Activated CD4-positive, alpha-beta memory T cell treated with anti-CD3 and anti-CD28 coated beads for 36 hours (primary cell): ENCODE measurements around the gene MSMB. TPM values are rescaled to one million over a fixed set of nuclear protein-coding genes. Genes with fewer than 3 reads are reported as not detected.
A peak's percentile ranks its signal among the peaks of the same experiment; 100 is the strongest.

Experiments
- CTCF ChIA-PET: fragments of 350-600 bp; sonication (Branson Sonifier 250); formaldehyde crosslinking; loops from one replicate; lab custom pipeline; 2021; ENCODE audit warnings: antibody characterized with exemption, inconsistent platforms; lab: Charles Lee
- POLR2A ChIA-PET: fragments of 350-600 bp; sonication (Branson Sonifier 250); formaldehyde crosslinking; loops from one replicate; lab custom pipeline; 2021; ENCODE audit warnings: antibody characterized with exemption; lab: Charles Lee
- DNase-seq: peaks from one replicate; pipeline ENCODE4 v3.0.0-alpha.2; 2020
- H3K27ac Mint-ChIP-seq: one replicate; pipeline ENCODE4 v1.8.0; 2021; ENCODE audit warnings: mixed read lengths
- H3K27me3 Mint-ChIP-seq: one replicate; pipeline ENCODE4 v1.8.0; 2021; ENCODE audit warnings: mixed read lengths
- H3K36me3 Mint-ChIP-seq: one replicate; pipeline ENCODE4 v1.8.0; 2021; ENCODE audit warnings: mixed read lengths
- H3K4me1 Mint-ChIP-seq: one replicate; pipeline ENCODE4 v1.8.0; 2021; ENCODE audit warnings: low read depth, mixed read lengths
- H3K4me3 Mint-ChIP-seq: one replicate; pipeline ENCODE4 v1.8.0; 2021; ENCODE audit warnings: mild to moderate bottlenecking, mixed read lengths
- H3K9me3 Mint-ChIP-seq: one replicate; pipeline ENCODE4 v1.8.0; 2021; ENCODE audit warnings: mixed read lengths
- intact Hi-C: fragments of 100-400 bp; cut with micrococcal nuclease; formaldehyde crosslinking; loops from one replicate; pipeline ENCODE4 v1.15.1; 2023
- total RNA-seq, 2 experiments: library from RNA; stranded (reverse); gene quantifications; one replicate each; pipeline ENCODE4 v1.2.3, GENCODE V29; 2021

MSMB gene
- total RNA-seq, 2 experiments from 2014 or later: not detected

- no peaks in the 10 kb centered on the region for H3K36me3 Mint-ChIP-seq
- H3K27ac Mint-ChIP-seq: no peak overlapping the region
- H3K4me3 Mint-ChIP-seq: no peak overlapping the region
- H3K27me3 Mint-ChIP-seq: no peaks in the 10 kb centered on the region
- ChIA-PET CTCF (no interaction called here), POLR2A (no interaction called here)
- H3K9me3 Mint-ChIP-seq: no peaks in the 10 kb centered on the region
- DNase-seq: no peak
- no peaks in the 10 kb centered on the region for H3K4me1 Mint-ChIP-seq
- intact Hi-C loops: no loop called here
These were observed 3.5 kb downstream of the MSMB start for GRCh38 chr10:46042527-46042926.

- Mint-ChIP-seq H3K4me1 (no peaks in the 10 kb centered on the region), H3K4me3 (no peak overlapping the region), H3K27me3 (no peaks in the 10 kb centered on the region), H3K27ac (no peak overlapping the region), H3K9me3 (no peaks in the 10 kb centered on the region), H3K36me3 (no peaks in the 10 kb centered on the region)
- no peak for DNase-seq
- CTCF ChIA-PET: interaction anchor here (0.9 kb wide), 1 partner anchor 12 kb away, joined by 3 read pairs; no protein-coding TSS in a partner anchor
- intact Hi-C loops: no loop called here
- POLR2A ChIA-PET: no interaction called here
These were observed 6.1 kb downstream of the MSMB start for GRCh38 chr10:46040004-46040403.

DNA sequence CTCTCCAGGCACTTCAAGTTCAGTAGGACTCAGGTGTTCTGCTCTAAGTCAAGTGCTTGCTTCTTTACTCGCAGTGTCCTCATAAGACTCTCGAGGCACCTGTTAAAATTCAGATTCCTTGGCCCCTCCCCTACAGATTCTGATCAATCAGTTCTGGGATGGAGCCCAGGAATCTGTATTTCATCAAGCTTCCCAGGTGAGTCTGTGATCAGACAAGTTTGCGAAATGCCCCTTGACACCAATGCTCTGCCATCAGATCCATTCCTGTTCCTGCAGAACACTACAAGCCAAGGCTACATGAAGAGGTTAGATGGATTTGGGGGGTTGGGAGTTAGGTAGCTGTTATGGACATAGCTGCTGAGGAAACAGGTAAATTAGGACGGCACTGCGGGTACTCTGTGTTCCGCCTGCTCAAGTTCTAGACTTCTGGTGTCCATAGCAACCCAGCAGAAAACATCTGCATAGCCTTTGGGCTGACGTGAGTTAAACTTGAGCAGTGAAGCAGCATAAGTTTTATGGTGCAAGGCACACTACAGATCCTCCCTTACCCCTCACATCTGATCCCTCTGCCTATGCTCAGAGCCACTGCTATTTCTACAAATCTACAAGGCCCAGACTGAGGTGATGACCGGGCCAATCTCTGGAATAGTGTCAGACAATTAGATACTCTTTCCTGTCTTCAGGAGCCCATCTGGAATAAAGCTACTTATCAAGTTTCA lies 8.8 kb downstream of the MSMB start:
- ChIA-PET CTCF (no interaction called here), POLR2A (no interaction called here)
- Mint-ChIP-seq H3K4me1 (no peaks in the 10 kb centered on the region), H3K27me3 (no peaks in the 10 kb centered on the region), H3K4me3 (no peak overlapping the region), H3K36me3 (no peaks in the 10 kb centered on the region), H3K27ac (no peak overlapping the region), H3K9me3 (no peaks in the 10 kb centered on the region)
- intact Hi-C loops: no loop called here
- DNase-seq: no peak

DNA sequence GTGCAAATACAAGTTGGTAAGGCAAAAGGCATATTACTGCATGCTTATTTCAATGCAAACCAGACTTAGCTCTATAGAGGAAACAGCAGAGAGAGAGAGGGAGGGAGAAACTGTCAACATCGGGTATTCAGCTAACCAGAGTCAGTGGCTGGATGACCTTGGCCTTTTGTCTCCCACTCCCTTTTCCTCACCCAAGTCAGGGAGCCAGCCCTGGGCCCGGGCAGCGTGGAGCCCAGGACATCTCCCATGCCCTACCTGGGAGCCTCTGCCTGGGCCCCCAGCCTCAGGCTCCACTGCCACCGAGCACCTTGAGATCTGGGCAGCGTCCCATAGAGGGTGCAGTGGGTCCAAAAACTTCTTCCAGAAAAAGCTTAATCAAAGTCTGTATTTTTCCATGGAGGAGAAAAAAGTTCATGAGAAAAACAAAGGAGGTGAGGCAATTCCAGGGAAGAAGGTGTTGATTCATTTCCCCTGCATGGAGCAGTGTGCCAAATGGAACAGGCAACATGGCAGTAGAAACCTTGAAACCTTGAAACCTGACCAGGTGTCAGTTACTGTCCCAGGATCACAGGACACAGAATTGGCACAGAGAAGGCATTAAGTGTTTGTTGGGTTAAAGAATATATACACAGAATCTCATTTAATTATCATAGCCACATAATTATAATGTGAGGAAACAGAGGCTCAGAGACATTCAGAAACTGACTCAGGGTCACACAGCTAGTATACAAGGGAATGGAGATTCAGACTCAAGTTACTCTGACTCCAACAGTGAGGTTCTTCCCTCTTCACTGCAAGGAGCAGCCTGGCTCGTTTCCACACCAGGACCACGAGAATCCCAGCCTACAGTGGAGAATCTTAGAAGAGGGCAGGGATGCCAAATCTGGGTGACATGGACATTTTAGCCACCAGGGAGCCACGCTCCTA lies 9.9 kb downstream of the MSMB start:
- ChIA-PET POLR2A (no interaction called here), CTCF (no interaction called here)
- intact Hi-C loops: no loop called here
- H3K4me1 Mint-ChIP-seq: peaks cover 2% of the 10 kb centered on the region
- no peak overlapping the region for H3K27ac Mint-ChIP-seq
- no peaks in the 10 kb centered on the region for H3K9me3 Mint-ChIP-seq
- no peaks in the 10 kb centered on the region for H3K36me3 Mint-ChIP-seq
- DNase-seq: no peak
- no peak overlapping the region for H3K4me3 Mint-ChIP-seq
- H3K27me3 Mint-ChIP-seq: no peaks in the 10 kb centered on the region

- H3K27ac Mint-ChIP-seq: no peak overlapping the region
- H3K9me3 Mint-ChIP-seq: no peaks in the 10 kb centered on the region
- ChIA-PET CTCF (no interaction called here), POLR2A (no interaction called here)
- H3K4me1 Mint-ChIP-seq: peaks cover 18% of the 10 kb centered on the region
- intact Hi-C loops: loop anchor here (5.0 kb wide), 3 partner anchors 59 to 361 kb away; partner anchors contain the start of gene ZFAND4
- no peaks in the 10 kb centered on the region for H3K36me3 Mint-ChIP-seq
- H3K4me3 Mint-ChIP-seq: no peak overlapping the region
- no peak for DNase-seq
- H3K27me3 Mint-ChIP-seq: no peaks in the 10 kb centered on the region
These were observed 12.5 kb downstream of the MSMB start for GRCh38 chr10:46033602-46034011.

DNA sequence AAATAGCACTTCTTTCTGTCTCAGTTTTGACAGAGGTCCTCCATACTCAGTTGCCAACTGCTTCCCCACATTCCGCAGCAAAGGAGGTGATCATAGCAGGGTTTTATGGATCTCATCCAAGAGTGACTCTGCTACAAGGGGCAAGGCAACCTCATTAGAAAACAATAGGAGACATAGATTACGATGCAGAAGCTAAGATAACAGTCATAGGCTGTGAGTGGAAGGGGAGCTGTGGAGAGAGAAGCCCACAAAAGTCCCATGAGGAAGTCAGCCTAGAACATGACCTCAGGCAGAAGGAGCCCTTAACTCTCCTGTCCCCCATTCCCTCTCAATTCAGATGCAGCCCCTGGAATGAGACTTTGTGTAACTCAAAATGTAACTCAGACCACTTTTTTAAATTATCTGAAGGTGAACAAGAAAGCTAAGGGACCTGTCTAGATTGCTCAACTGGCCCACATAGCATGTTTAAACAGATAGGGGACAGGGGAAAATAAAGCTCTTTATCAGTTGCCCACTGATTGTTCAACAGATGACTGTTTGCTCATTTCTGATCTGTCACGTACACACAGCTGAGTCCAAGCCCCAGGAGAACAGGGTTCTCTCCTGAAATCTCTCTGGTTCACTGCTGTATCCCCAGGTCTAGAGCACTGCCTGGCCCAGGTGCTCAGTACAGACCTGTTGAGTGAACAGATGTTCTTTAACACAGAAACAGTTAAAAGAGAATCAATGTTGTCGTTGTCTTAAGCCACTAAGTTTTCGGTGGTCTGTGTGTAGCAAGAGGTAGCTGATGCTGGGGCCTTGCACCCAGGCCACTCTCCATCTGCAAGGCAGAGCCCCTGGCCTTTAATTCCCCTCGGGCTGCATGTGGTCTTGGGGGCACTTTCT lies 14.2 kb downstream of the MSMB start:
- ChIA-PET POLR2A (no interaction called here), CTCF (interaction anchor here (1.4 kb wide), 2 partner anchors 8 to 11 kb away, joined by 4 to 6 read pairs; no protein-coding TSS in a partner anchor)
- intact Hi-C loops: loop anchor here (5.0 kb wide), 3 partner anchors 60 to 360 kb away; partner anchors contain the start of gene ZFAND4
- no peaks in the 10 kb centered on the region for H3K27me3 Mint-ChIP-seq
- DNase-seq: no peak
- H3K9me3 Mint-ChIP-seq: no peaks in the 10 kb centered on the region
- no peaks in the 10 kb centered on the region for H3K36me3 Mint-ChIP-seq
- H3K27ac Mint-ChIP-seq: no peak overlapping the region
- H3K4me1 Mint-ChIP-seq: peaks cover 34% of the 10 kb centered on the region
- no peak overlapping the region for H3K4me3 Mint-ChIP-seq

DNA sequence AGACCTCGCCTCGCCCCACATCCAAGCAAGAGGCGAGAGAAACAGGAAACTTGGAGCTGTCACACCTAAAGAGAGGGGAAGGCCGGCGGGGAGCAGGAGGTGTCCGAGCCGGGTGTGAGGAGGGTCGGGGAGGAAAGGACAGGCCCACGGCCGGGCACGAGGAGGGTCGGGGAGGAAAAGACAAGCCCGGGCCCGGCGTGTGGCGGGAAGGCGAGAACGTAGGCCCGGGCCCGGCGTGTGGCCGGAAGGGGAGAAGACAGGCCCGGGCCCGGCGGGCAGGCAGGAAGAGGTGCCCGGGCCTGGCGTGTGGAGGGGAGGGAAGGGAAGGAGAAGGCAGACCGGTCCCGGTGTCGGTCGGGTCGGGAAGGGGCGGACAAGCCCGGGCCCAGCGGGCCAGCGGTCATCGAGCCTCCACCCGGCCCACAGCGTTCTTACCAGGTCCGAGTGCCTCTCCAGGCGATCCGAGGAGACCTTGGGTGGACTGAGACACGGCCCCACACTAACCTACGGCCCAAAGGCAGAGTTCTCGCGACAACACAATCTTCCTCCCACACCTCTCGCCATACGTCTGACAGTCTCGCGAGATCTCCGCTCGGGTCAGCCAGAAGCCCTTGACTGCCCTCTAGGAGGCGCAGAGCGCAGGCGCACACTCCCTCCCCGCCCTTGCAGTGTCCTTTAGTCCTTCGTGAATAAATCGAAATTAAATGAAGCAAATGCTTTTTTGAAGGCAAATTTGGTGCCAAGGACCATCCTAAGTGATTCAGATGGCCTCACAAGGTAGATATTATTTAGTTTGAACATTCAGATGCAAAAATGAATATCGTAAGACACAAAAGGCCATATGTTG lies 15.8 kb downstream of the MSMB start, which contains the start of gene NCOA4:
Gene NCOA4, minus strand, starts transcription at position 533 of the 847 bp plus-strand sequence. CDS start 13,943 bp downstream, outside the sequence.
- DNase-seq: peak; percentile 98
- Mint-ChIP-seq H3K4me3 (peak within 1 kb of the TSS; percentile 84), H3K4me1 (peaks cover 48% of the 10 kb centered on the region), H3K27me3 (no peaks in the 10 kb centered on the region), H3K27ac (peak within 1 kb of the TSS; percentile 86), H3K36me3 (peaks cover 2% of the 10 kb centered on the region), H3K9me3 (no peaks in the 10 kb centered on the region)
- CTCF ChIA-PET: interaction anchor here (1.6 to 3.1 kb wide), 3 partner anchors 11 to 197 kb away, joined by 4 to 35 read pairs (median 16); no protein-coding TSS in a partner anchor
- intact Hi-C loops: loop anchor here (5.0 kb wide), 3 partner anchors 62 to 358 kb away; partner anchors contain the start of gene ZFAND4
- POLR2A ChIA-PET: no interaction called here

DNA sequence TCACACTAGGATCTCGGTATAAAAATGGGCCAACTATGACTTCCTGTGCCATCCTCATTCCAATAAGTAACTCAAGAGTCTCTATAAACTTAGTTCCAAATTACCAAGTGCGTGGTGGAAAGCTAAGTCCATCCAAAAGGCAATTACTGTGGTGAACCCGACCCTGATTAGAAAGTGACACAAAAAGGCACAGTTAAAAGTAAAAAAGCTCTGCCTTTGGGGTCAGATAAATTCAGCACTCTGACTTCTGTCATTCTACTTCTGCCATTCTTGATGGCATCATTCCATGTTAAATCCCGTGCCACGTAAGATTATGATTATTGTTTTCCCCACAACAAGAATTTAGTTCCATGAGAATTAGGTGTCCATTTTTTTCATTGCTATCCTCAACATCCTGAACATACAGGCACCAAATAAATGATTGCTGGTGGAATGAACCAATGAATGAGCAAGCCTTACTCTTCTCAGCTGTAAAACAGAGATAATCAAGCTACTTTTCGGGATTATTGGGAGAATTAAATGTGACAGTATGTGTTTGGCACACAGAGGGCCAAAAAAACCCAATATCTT lies 16.5 kb downstream of the MSMB start:
- no peak for DNase-seq
- H3K4me3 Mint-ChIP-seq: peak overlapping the region; percentile 84
- no peaks in the 10 kb centered on the region for H3K27me3 Mint-ChIP-seq
- H3K27ac Mint-ChIP-seq: peak overlapping the region; percentile 86
- H3K9me3 Mint-ChIP-seq: no peaks in the 10 kb centered on the region
- peaks cover 53% of the 10 kb centered on the region for H3K4me1 Mint-ChIP-seq
- POLR2A ChIA-PET: no interaction called here
- H3K36me3 Mint-ChIP-seq: peaks cover 2% of the 10 kb centered on the region
- intact Hi-C loops: loop anchor here (2.0 to 10.0 kb wide), 8 partner anchors 31 to 1025 kb away; partner anchors contain the start of genes TIMM23, ZFAND4 and ZNF22
- CTCF ChIA-PET: interaction anchor here (1.2 to 3.1 kb wide), 6 partner anchors 11 to 198 kb away, joined by 4 to 35 read pairs (median 7); no protein-coding TSS in a partner anchor

DNA sequence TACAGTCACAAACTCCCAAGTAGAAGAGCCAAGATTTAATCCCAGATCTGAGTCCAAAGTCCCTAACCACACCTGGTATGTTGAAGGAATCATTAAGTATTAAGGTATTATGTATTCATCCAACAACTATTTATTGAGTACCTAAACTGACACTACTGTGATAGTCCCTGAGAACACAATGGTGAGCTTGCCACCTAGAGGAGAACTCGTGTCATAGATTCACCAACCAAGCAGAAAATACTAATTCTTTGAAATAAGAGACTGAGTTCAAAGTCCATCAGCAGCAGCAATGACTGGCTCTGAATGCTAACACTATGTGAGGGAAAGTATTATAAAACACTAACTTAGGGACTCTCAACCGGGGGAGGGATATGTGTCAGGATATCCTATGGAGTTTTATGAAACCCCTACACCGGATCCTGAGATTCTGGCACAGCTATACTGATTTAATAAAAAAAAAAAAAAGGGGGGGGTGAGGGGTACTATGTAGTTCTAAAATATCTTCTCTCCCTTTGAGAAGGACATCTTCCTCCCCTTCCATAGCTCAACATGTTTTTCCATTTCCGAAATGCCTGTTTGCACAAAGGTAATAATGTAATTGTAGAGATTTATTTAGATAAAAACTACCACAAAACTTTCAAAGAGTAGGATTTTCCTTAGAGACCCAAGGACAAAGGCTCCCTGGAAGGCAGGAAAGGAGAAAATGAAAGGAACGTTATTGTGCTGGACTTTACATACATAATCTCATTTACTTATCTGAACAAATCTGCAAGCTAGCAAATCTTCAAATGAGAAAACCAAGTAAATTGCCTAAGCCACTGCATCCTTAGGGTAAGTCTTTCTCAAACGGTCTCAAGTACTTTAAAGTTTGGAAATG lies 17.2 kb downstream of the MSMB start:
- CTCF ChIA-PET: interaction anchor here (0.6 to 3.1 kb wide), 8 partner anchors 10 to 362 kb away, joined by 3 to 35 read pairs (median 5); no protein-coding TSS in a partner anchor
- intact Hi-C loops: loop anchor here (2.0 to 10.0 kb wide), 5 partner anchors 30 to 1024 kb away; partner anchors contain the start of genes TIMM23 and ZNF22
- peak overlapping the region; percentile 84 for H3K4me3 Mint-ChIP-seq
- peaks cover 60% of the 10 kb centered on the region for H3K4me1 Mint-ChIP-seq
- POLR2A ChIA-PET: no interaction called here
- peak; percentile 38 for DNase-seq
- H3K9me3 Mint-ChIP-seq: no peaks in the 10 kb centered on the region
- peaks cover 2% of the 10 kb centered on the region for H3K36me3 Mint-ChIP-seq
- H3K27me3 Mint-ChIP-seq: no peaks in the 10 kb centered on the region
- peak overlapping the region; percentile 86 for H3K27ac Mint-ChIP-seq
